GM12878 (cell line): ENCODE measurements around the gene BEST3.

Source experiments
- BCL11A ChIP-seq: IDR thresholded peaks from 2 replicates; pipeline ENCODE4 v1.6.1; 2011; ENCODE audit warnings: low read depth, low read length
- NBN ChIP-seq: fragments of 450-650 bp; IDR thresholded peaks from 2 replicates; pipeline ENCODE4 v1.6.1; 2016
- NR2F1 ChIP-seq: fragments of 450-650 bp; conservative IDR thresholded peaks from 2 replicates; pipeline ENCODE4 v1.6.1; 2017; ENCODE audit warnings: mild to moderate bottlenecking
- POLR2AphosphoS2 ChIP-seq: IDR thresholded peaks from 2 replicates; pipeline ENCODE4 v1.6.1; 2011; ENCODE audit warnings: low read depth, mild to moderate bottlenecking, low read length, improper control_type of control experiment, moderate library complexity
- POLR2AphosphoS5 ChIP-seq: IDR thresholded peaks from 2 replicates; pipeline ENCODE4 v1.6.1; 2011; ENCODE audit warnings: mild to moderate bottlenecking, low read length, inconsistent platforms
- SMAD1 ChIP-seq: fragments of 450-650 bp; IDR thresholded peaks from 2 replicates; pipeline ENCODE4 v1.6.1; 2018; ENCODE audit warnings: mild to moderate bottlenecking, low read depth; ENCODE audit not compliant: partially characterized antibody
- SMAD5 ChIP-seq: IDR thresholded peaks from 2 replicates; pipeline ENCODE4 v1.6.1; 2016; ENCODE audit warnings: antibody characterized with exemption, low read depth
- TF ChIP-seq, protein P1 (sequence below): fragments of 450-650 bp; IDR thresholded peaks from 2 replicates; pipeline ENCODE4 v1.6.1; 2017; ENCODE audit warnings: mild to moderate bottlenecking, moderate library complexity
- TF ChIP-seq, protein P2 (sequence below), 3 experiments: IDR thresholded peaks in 2 of 3; conservative IDR thresholded peaks in 1 of 3; 2 replicates each; pipeline ENCODE4 v1.5.1; 2011; ENCODE audit warnings: low read depth in 3 of 3, low read length in 3 of 3, mild to moderate bottlenecking in 3 of 3, control low read depth in 2 of 3, moderate library complexity in 2 of 3, inconsistent platforms in 1 of 3, mixed read lengths in 1 of 3; ENCODE audit not compliant: control insufficient read depth in 2 of 3, insufficient read depth in 1 of 3; ENCODE audit errors: extremely low read depth in 1 of 3
- TF ChIP-seq, protein P3 (sequence below): IDR thresholded peaks from 2 replicates; pipeline ENCODE4 v1.6.1; 2012; ENCODE audit warnings: low read depth, low read length, improper control_type of control experiment

DNA sequence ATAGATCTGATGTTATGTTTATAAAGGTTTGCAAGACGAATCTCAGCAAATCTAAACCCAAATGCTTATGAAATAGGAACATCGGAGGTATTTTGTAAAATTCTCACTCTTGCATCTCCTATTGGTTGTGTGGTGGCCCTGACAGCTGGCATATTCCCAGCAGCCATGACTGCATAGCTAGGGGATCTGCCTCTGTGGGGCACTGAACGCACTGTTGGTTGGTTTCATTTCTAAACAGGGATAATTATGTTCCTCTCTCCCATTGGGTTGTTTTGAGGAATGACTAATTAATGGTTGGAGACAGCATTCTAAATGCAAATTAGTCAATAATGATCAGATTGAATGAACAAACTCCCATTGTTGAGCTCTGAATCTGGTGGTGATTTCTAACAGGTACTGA, 2.7 kb upstream of the BEST3 start:
- TF ChIP-seq SMAD1 (no peak), NBN (no peak), SMAD5 (no peak), POLR2AphosphoS5 (no peak), POLR2AphosphoS2 (no peak), BCL11A (no peak), NR2F1 (no peak)
- TF ChIP-seq, protein P1, sequence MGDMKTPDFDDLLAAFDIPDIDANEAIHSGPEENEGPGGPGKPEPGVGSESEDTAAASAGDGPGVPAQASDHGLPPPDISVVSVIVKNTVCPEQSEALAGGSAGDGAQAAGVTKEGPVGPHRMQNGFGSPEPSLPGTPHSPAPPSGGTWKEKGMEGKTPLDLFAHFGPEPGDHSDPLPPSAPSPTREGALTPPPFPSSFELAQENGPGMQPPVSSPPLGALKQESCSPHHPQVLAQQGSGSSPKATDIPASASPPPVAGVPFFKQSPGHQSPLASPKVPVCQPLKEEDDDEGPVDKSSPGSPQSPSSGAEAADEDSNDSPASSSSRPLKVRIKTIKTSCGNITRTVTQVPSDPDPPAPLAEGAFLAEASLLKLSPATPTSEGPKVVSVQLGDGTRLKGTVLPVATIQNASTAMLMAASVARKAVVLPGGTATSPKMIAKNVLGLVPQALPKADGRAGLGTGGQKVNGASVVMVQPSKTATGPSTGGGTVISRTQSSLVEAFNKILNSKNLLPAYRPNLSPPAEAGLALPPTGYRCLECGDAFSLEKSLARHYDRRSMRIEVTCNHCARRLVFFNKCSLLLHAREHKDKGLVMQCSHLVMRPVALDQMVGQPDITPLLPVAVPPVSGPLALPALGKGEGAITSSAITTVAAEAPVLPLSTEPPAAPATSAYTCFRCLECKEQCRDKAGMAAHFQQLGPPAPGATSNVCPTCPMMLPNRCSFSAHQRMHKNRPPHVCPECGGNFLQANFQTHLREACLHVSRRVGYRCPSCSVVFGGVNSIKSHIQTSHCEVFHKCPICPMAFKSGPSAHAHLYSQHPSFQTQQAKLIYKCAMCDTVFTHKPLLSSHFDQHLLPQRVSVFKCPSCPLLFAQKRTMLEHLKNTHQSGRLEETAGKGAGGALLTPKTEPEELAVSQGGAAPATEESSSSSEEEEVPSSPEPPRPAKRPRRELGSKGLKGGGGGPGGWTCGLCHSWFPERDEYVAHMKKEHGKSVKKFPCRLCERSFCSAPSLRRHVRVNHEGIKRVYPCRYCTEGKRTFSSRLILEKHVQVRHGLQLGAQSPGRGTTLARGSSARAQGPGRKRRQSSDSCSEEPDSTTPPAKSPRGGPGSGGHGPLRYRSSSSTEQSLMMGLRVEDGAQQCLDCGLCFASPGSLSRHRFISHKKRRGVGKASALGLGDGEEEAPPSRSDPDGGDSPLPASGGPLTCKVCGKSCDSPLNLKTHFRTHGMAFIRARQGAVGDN: no peak
- TF ChIP-seq, protein P2, sequence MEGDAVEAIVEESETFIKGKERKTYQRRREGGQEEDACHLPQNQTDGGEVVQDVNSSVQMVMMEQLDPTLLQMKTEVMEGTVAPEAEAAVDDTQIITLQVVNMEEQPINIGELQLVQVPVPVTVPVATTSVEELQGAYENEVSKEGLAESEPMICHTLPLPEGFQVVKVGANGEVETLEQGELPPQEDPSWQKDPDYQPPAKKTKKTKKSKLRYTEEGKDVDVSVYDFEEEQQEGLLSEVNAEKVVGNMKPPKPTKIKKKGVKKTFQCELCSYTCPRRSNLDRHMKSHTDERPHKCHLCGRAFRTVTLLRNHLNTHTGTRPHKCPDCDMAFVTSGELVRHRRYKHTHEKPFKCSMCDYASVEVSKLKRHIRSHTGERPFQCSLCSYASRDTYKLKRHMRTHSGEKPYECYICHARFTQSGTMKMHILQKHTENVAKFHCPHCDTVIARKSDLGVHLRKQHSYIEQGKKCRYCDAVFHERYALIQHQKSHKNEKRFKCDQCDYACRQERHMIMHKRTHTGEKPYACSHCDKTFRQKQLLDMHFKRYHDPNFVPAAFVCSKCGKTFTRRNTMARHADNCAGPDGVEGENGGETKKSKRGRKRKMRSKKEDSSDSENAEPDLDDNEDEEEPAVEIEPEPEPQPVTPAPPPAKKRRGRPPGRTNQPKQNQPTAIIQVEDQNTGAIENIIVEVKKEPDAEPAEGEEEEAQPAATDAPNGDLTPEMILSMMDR (IDR thresholded peaks at IDR 0.05 in 2 of 3, conservative IDR thresholded peaks at IDR 0.05 in 1 of 3; ENCODE audit: control insufficient read depth in 2 of 3, extremely low read depth in 1 of 3, insufficient read depth in 1 of 3, low read depth in 3 of 3, low read length in 3 of 3): no peak
- TF ChIP-seq, protein P3, sequence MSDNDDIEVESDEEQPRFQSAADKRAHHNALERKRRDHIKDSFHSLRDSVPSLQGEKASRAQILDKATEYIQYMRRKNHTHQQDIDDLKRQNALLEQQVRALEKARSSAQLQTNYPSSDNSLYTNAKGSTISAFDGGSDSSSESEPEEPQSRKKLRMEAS: no peak
